Gastrocnemius medialis (tissue), 4 donors: ENCODE results near the gene FAAH. TPM values are rescaled to one million over a fixed set of nuclear protein-coding genes. Genes with fewer than 3 reads are reported as not detected.
A peak's percentile ranks its signal among the peaks of the same experiment; 100 is the strongest.

Experiments
- ATAC-seq, 2 donors: fragments of 150-250 bp; one replicate each; pipeline ENCODE4 v1.9.1; 2016
- DNase-seq, 2 donors: peaks; one replicate each; pipeline ENCODE4 v3.0.0-alpha.2; 2019
- H3K27ac ChIP-seq, 4 donors: fragments of 200-600 bp; sonication (generic); 1 replicate in 1 of 4; 2 replicates in 3 of 4; pipeline ENCODE4 v1.5.1; 2016 to 2018; ENCODE audit warnings: mild to moderate bottlenecking in 2 of 4, moderate library complexity in 1 of 4
- H3K27me3 ChIP-seq, 3 donors: fragments of 200-600 bp; sonication (generic) in 2 of 3; 1 replicate in 1 of 3; 2 replicates in 2 of 3; pipeline versions ENCODE4 v1.5.1 to v1.6.0; 2016 to 2019; ENCODE audit warnings: mild to moderate bottlenecking in 1 of 3, moderate library complexity in 1 of 3
- H3K36me3 ChIP-seq, 2 donors: fragments of 200-600 bp; sonication (generic) in 1 of 2; one replicate each; pipeline ENCODE4 v1.5.1; 2017 to 2018
- H3K4me1 ChIP-seq, 2 donors: fragments of 200-600 bp; sonication (generic) in 1 of 2; one replicate each; pipeline ENCODE4 v1.5.1; 2016 to 2017; ENCODE audit warnings: mild to moderate bottlenecking in 2 of 2
- H3K4me3 ChIP-seq, 4 donors: fragments of 200-600 bp; sonication (generic) in 3 of 4; 1 replicate in 1 of 4; 2 replicates in 3 of 4; pipeline ENCODE4 v1.5.1; 2016 to 2019; ENCODE audit warnings: mild to moderate bottlenecking in 2 of 4
- H3K9me3 ChIP-seq, 3 donors: fragments of 200-600 bp; sonication (generic) in 2 of 3; 1 replicate in 1 of 3; 2 replicates in 2 of 3; pipeline ENCODE4 v1.5.1; 2016 to 2019
- CTCF ChIP-seq, 5 experiments: fragments of 450-650 bp in 3 of 5; fragments of 200-600 bp in 2 of 5; sonication (generic) in 2 of 5; IDR thresholded peaks in 4 of 5; conservative IDR thresholded peaks in 1 of 5; 1 replicate in 4 of 5; 2 replicates in 1 of 5; pipeline ENCODE4 v1.5.1; 2016 to 2019; ENCODE audit warnings: antibody characterized with exemption in 5 of 5, mild to moderate bottlenecking in 3 of 5, moderate library complexity in 3 of 5
- POLR2A ChIP-seq, 2 donors: fragments of 450-650 bp; IDR thresholded peaks; one replicate each; pipeline ENCODE4 v1.6.1; 2017; ENCODE audit warnings: antibody characterized with exemption in 2 of 2, mild to moderate bottlenecking in 2 of 2, moderate library complexity in 2 of 2
- in situ Hi-C, 4 donors: fragments of 200-750 bp; cut with MboI; loops; one replicate each; pipeline versions ENCODE4 v1.15.0 to v1.8.0; 2017; ENCODE audit warnings: low sequenced_read_pairs in 4 of 4
- intact Hi-C: fragments of 100-400 bp; cut with DNase I; formaldehyde crosslinking; loops from one replicate; pipeline ENCODE4 v1.15.1; 2023; ENCODE audit warnings: low total_unique reads
- total RNA-seq, 4 donors: library from RNA; depleted of rRNA; stranded (reverse); fragments of >200 nt; gene quantifications; one replicate each; pipeline versions ENCODE4 v1.1.0 to v1.2.3, GENCODE V29; 2016

The FAAH gene
- total RNA-seq, 4 donors from 2014 or later, result 5.2 to 15.6 (median 7.3) TPM

- no peaks in the 10 kb centered on the region for H3K9me3 ChIP-seq
- H3K4me3 ChIP-seq, result peak overlapping the region in 1 of 4 donors; percentile 11
- H3K27ac ChIP-seq, result peak overlapping the region; percentile 60 to 79 (median 62)
- no peaks in the 10 kb centered on the region for H3K36me3 ChIP-seq
- no peak for TF ChIP-seq CTCF (IDR thresholded peaks at IDR 0.05 in 4 of 5, conservative IDR thresholded peaks at IDR 0.05 in 1 of 5)
- no peak for TF ChIP-seq POLR2A (IDR thresholded peaks at IDR 0.05)
- no peaks in the 10 kb centered on the region for H3K27me3 ChIP-seq
- in situ Hi-C loops, result no loop called here
- DNase-seq (no peak), ATAC-seq (peak in 1 of 2 donors; percentile 38)
- intact Hi-C loops, result no loop called here
- peaks cover 55 to 63% of the 10 kb centered on the region in 2 donors for H3K4me1 ChIP-seq
These were observed 5.2 kb downstream of the FAAH start for GRCh38 chr1:46399307-46399706.

GRCh38 chr1:46400421-46400820 is 6.3 kb downstream of the FAAH start:
- no peaks in the 10 kb centered on the region for H3K9me3 ChIP-seq
- ATAC-seq (no peak), DNase-seq (no peak)
- H3K4me3 ChIP-seq, result no peak overlapping the region
- in situ Hi-C loops (loop anchor here in 1 of 4 donors (25.0 kb wide), 1 partner anchor 337 kb away; no protein-coding TSS in a partner anchor), intact Hi-C loops (no loop called here)
- no peaks in the 10 kb centered on the region for H3K27me3 ChIP-seq
- TF ChIP-seq POLR2A (IDR thresholded peaks at IDR 0.05), result no peak
- TF ChIP-seq CTCF (IDR thresholded peaks at IDR 0.05 in 4 of 5, conservative IDR thresholded peaks at IDR 0.05 in 1 of 5), result no peak
- H3K27ac ChIP-seq, result peak overlapping the region in 1 of 4 donors; percentile 79
- peaks cover 46 to 54% of the 10 kb centered on the region in 2 donors for H3K4me1 ChIP-seq
- H3K36me3 ChIP-seq, result peaks cover 0 to 8% of the 10 kb centered on the region in 2 donors

- DNase-seq (no peak), ATAC-seq (peak; percentile 9 to 38)
- in situ Hi-C loops (loop anchor here in 1 of 4 donors (25.0 kb wide), 1 partner anchor 336 kb away; no protein-coding TSS in a partner anchor), intact Hi-C loops (no loop called here)
- Histone ChIP-seq H3K9me3 (no peaks in the 10 kb centered on the region), H3K27ac (peak overlapping the region; percentile 47 to 80 (median 70)), H3K4me3 (peak overlapping the region in 2 of 4 donors; percentile 21 to 34), H3K27me3 (no peaks in the 10 kb centered on the region), H3K4me1 (peaks cover 37 to 49% of the 10 kb centered on the region in 2 donors), H3K36me3 (peaks cover 0 to 8% of the 10 kb centered on the region in 2 donors)
- TF ChIP-seq CTCF (IDR thresholded peaks at IDR 0.05 in 4 of 5, conservative IDR thresholded peaks at IDR 0.05 in 1 of 5), result no peak
- TF ChIP-seq POLR2A (IDR thresholded peaks at IDR 0.05), result no peak
These were observed 7.2 kb downstream of the FAAH start for GRCh38 chr1:46401154-46401913.

GRCh38 chr1:46401964-46402626 is 8.0 kb downstream of the FAAH start:
- in situ Hi-C loops (loop anchor here in 1 of 4 donors (25.0 kb wide), 1 partner anchor 335 kb away; no protein-coding TSS in a partner anchor), intact Hi-C loops (loop anchor here (1.0 kb wide), 1 partner anchor 8 kb away; the partner anchor contains the start of gene FAAH)
- DNase-seq, result peak; percentile 49 to 80
- peaks cover 34 to 49% of the 10 kb centered on the region in 2 donors for H3K4me1 ChIP-seq
- H3K9me3 ChIP-seq, result no peaks in the 10 kb centered on the region
- peak; percentile 58 to 80 for ATAC-seq
- no peaks in the 10 kb centered on the region for H3K27me3 ChIP-seq
- peaks cover 0 to 8% of the 10 kb centered on the region in 2 donors for H3K36me3 ChIP-seq
- peak overlapping the region; percentile 47 to 80 (median 70) for H3K27ac ChIP-seq
- peak overlapping the region in 3 of 4 donors; percentile 17 to 34 (median 21) for H3K4me3 ChIP-seq
- TF ChIP-seq POLR2A (IDR thresholded peaks at IDR 0.05) (no peak), CTCF (IDR thresholded peaks at IDR 0.05 in 4 of 5, conservative IDR thresholded peaks at IDR 0.05 in 1 of 5) (no peak)
